ENCODE data around the gene ITPRIPL1. TPM values are rescaled to one million over a fixed set of nuclear protein-coding genes. Genes with fewer than 3 reads are reported as not detected.

ITPRIPL1 gene
- total and polyA plus RNA-seq, 2 of the 4 experiments (the other 2 are of a cell fraction) = 0.84 to 1.1 TPM

GRCh38 chr2:96353032-96353561 lies 28.0 kb downstream of the ITPRIPL1 start:
- Histone ChIP-seq H4K20me1 (ENCODE audit: insufficient read depth, low read length) (no peaks in the 10 kb centered on the region), H2AFZ (replicated peaks; ENCODE audit: low read length, poor library complexity) (peak overlapping the region; percentile 30), H4K5ac (ENCODE audit: low read depth, low read length) (no peak overlapping the region), H3K9ac (ENCODE audit: low read depth, low read length) (no peak overlapping the region), H3K56ac (ENCODE audit: extremely low read depth, insufficient read depth, low read length) (no peak overlapping the region), H2BK15ac (ENCODE audit: low read depth, low read length) (no peak overlapping the region), H2AK5ac (ENCODE audit: low read depth, low read length) (no peak overlapping the region), H3K4me2 (ENCODE audit: low read depth, low read length) (no peak overlapping the region), H3K4ac (ENCODE audit: low read depth, low read length) (no peak overlapping the region), H2BK20ac (ENCODE audit: low read depth, low read length) (no peak overlapping the region), H3K27ac (ENCODE audit: insufficient read depth, low read length) (no peak overlapping the region), H2AK9ac (replicated peaks; ENCODE audit: low read depth, low read length, poor library complexity) (no peak overlapping the region), H3K27me3 (ENCODE audit: control insufficient read depth, insufficient read depth, low read length) (no peaks in the 10 kb centered on the region), H2BK5ac (ENCODE audit: low read depth, low read length, poor library complexity, severe bottlenecking) (no peak overlapping the region), H3K36me3 (ENCODE audit: control insufficient read depth, insufficient read depth, low read length) (peaks cover 7% of the 10 kb centered on the region), H4K8ac (ENCODE audit: low read depth in 2 of 2, low read length in 2 of 2) (no peak overlapping the region), H3K4me1 (ENCODE audit: control insufficient read depth, insufficient read depth, low read length) (no peaks in the 10 kb centered on the region), H3K79me1 (ENCODE audit: low read depth in 1 of 2, low read length in 2 of 2) (no peaks in the 10 kb centered on the region), H3K23ac (ENCODE audit: low read depth, low read length) (no peak overlapping the region), H4K91ac (ENCODE audit: insufficient read depth, low read depth, low read length) (no peak overlapping the region), H3K18ac (ENCODE audit: low read depth, low read length) (no peak overlapping the region), H3K9me1 (ENCODE audit: insufficient read depth, low read length) (no peaks in the 10 kb centered on the region; the same call in 1 of the 2 replicates), H3K4me3 (ENCODE audit: insufficient read depth, low read depth, low read length) (no peak overlapping the region), H2BK120ac (ENCODE audit: low read depth, low read length) (no peak overlapping the region), H3K14ac (replicated peaks; ENCODE audit: low read depth, low read length) (no peak overlapping the region), H3K9me3 (ENCODE audit: control insufficient read depth, insufficient read depth, low read length) (no peaks in the 10 kb centered on the region)
- BruUV-seq (replicated peaks) = no TSS peak
- in situ Hi-C loops (cut with MboI; ENCODE audit: low sequenced_read_pairs) = no loop called here
- ATAC-seq (ENCODE audit: low read depth) (no peak), DNase-seq (no peak)
- intact Hi-C loops (cut with micrococcal nuclease) = no loop called here
- dilution Hi-C loops (cut with HindIII; ENCODE audit: low sequenced_read_pairs, unreplicated experiment) = no loop called here
- no CpG with 5 or more reads among the region's 9 CpGs for WGBS, 2 experiments (ENCODE audit: extremely low coverage in 2 of 2, insufficient read length in 1 of 2)
- TF ChIP-seq RFX5 (IDR thresholded peaks at IDR 0.05; ENCODE audit: low read depth, low read length) (no peak), MXI1 (IDR thresholded peaks at IDR 0.05; ENCODE audit: borderline replicate concordance, low read depth, low read length) (no peak), MAFK (IDR thresholded peaks at IDR 0.05; ENCODE audit: low read depth, low read length) (no peak), RCOR1 (IDR thresholded peaks at IDR 0.05; ENCODE audit: insufficient replicate concordance, low read length) (no peak), CHD1 (IDR thresholded peaks at IDR 0.05; ENCODE audit: low read depth, low read length) (no peak), USF2 (IDR thresholded peaks at IDR 0.05; ENCODE audit: low read depth, low read length) (no peak), SMC3 (IDR thresholded peaks at IDR 0.05; ENCODE audit: low read depth, low read length) (no peak), FOS (IDR thresholded peaks at IDR 0.05; ENCODE audit: low read depth, low read length) (no peak), ELK1 (IDR thresholded peaks at IDR 0.05; ENCODE audit: borderline replicate concordance, low read depth, low read length) (no peak), MAZ (IDR thresholded peaks at IDR 0.05; ENCODE audit: borderline replicate concordance, low read depth, low read length) (no peak), BHLHE40 (IDR thresholded peaks at IDR 0.05; ENCODE audit: low read depth, low read length) (no peak), CTCF (conservative IDR thresholded peaks at IDR 0.05; ENCODE audit: low read depth, low read length) (no peak), POLR2A (IDR thresholded peaks at IDR 0.05; ENCODE audit: low read depth, low read length) (no peak), NFE2L2 (IDR thresholded peaks at IDR 0.05; ENCODE audit: low read depth, low read length) (no peak), CEBPB (IDR thresholded peaks at IDR 0.05; ENCODE audit: low read depth, low read length) (no peak)
- ChIA-PET CTCF (no interaction called here), POLR2A (ENCODE audit: unreplicated experiment) (no interaction called here)
